Suprapubic skin (tissue), 3 donors: ENCODE data around the gene CACNA1I.
"Not testable (repeated sequence)": the region's sequence is repeated elsewhere in the genome, so short reads cannot be mapped to it uniquely, and the experiment has no call there.

Experiments
- EP300 ChIP-seq: sonication (generic); formaldehyde crosslinking; IDR thresholded peaks from one replicate; pipeline ENCODE4 v1.6.1; 2017; ENCODE audit warnings: antibody characterized with exemption
- POLR2A ChIP-seq, 2 donors: fragments of 450-650 bp; IDR thresholded peaks; one replicate each; pipeline ENCODE4 v1.6.1; 2017; ENCODE audit warnings: antibody characterized with exemption in 2 of 2, mild to moderate bottlenecking in 2 of 2, moderate library complexity in 2 of 2
- TF ChIP-seq, protein P1 (sequence below), 2 donors: fragments of 200-600 bp in 1 of 2; fragments of 450-650 bp in 1 of 2; sonication (generic) in 1 of 2; IDR thresholded peaks; one replicate each; pipeline ENCODE4 v1.5.1; 2016 to 2019; ENCODE audit warnings: antibody characterized with exemption in 2 of 2, mild to moderate bottlenecking in 1 of 2, moderate library complexity in 1 of 2

GRCh38 chr22:39521106-39521885 lies 49.3 kb upstream of the CACNA1I start:
- TF ChIP-seq, protein P1, sequence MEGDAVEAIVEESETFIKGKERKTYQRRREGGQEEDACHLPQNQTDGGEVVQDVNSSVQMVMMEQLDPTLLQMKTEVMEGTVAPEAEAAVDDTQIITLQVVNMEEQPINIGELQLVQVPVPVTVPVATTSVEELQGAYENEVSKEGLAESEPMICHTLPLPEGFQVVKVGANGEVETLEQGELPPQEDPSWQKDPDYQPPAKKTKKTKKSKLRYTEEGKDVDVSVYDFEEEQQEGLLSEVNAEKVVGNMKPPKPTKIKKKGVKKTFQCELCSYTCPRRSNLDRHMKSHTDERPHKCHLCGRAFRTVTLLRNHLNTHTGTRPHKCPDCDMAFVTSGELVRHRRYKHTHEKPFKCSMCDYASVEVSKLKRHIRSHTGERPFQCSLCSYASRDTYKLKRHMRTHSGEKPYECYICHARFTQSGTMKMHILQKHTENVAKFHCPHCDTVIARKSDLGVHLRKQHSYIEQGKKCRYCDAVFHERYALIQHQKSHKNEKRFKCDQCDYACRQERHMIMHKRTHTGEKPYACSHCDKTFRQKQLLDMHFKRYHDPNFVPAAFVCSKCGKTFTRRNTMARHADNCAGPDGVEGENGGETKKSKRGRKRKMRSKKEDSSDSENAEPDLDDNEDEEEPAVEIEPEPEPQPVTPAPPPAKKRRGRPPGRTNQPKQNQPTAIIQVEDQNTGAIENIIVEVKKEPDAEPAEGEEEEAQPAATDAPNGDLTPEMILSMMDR (IDR thresholded peaks at IDR 0.05), result not testable (repeated sequence)
- not testable (repeated sequence) for TF ChIP-seq EP300; POLR2A (IDR thresholded peaks at IDR 0.05)
